Effector CD8-positive, alpha-beta T cell (primary cell): Measurements from ENCODE around the gene RBMS2.
"Not testable (repeated sequence)": the region's sequence is repeated elsewhere in the genome, so short reads cannot be mapped to it uniquely, and the experiment has no call there.

Source experiments
- DNase-seq: peaks from one replicate; lab custom pipeline; 2025; lab: John Stamatoyannopoulos, UW

RBMS2 gene

GRCh38 chr12:56517854-56518253, 3.8 kb upstream of the RBMS2 start:
- DNase-seq, result no peak

GRCh38 chr12:56518570-56518969, 3.0 kb upstream of the RBMS2 start:
- DNase-seq, result no peak

GRCh38 chr12:56520048-56520447, 1.6 kb upstream of the RBMS2 start:
- no peak for DNase-seq

GRCh38 chr12:56520506-56520905, 1.1 kb upstream of the RBMS2 start:
- no peak for DNase-seq

GRCh38 chr12:56521209-56521589, 421 bp upstream of the RBMS2 start:
- DNase-seq, result no peak

GRCh38 chr12:56522411-56523193, 982 bp downstream of the RBMS2 start:
- no peak for DNase-seq

- DNase-seq, result no peak
Observed at GRCh38 chr12:56528846-56529245, 7.2 kb downstream of the RBMS2 start.

- no peak for DNase-seq
Observed at GRCh38 chr12:56529656-56530055, 8.0 kb downstream of the RBMS2 start.

GRCh38 chr12:56530390-56531055, 8.9 kb downstream of the RBMS2 start:
- no peak for DNase-seq

- DNase-seq, result no peak
Observed at GRCh38 chr12:56537546-56537945, 15.9 kb downstream of the RBMS2 start.

- DNase-seq, result no peak
Observed at GRCh38 chr12:56541631-56542030, 20.0 kb downstream of the RBMS2 start.

- DNase-seq, result no peak
Observed at GRCh38 chr12:56542164-56542563, 20.5 kb downstream of the RBMS2 start.

GRCh38 chr12:56545023-56545604, 23.5 kb downstream of the RBMS2 start:
- no peak for DNase-seq

- DNase-seq, result no peak
Observed at GRCh38 chr12:56546680-56547079, 25.1 kb downstream of the RBMS2 start.

- no peak for DNase-seq
Observed at GRCh38 chr12:56551070-56551469, 29.4 kb downstream of the RBMS2 start.

GRCh38 chr12:56565510-56566101, 44.0 kb downstream of the RBMS2 start:
- DNase-seq, result no peak

GRCh38 chr12:56568146-56568545, 46.5 kb downstream of the RBMS2 start:
- DNase-seq, result no peak

- DNase-seq, result no peak
Observed at GRCh38 chr12:56571121-56571520, 49.5 kb downstream of the RBMS2 start.

GRCh38 chr12:56572288-56572687, 50.7 kb downstream of the RBMS2 start:
- no peak for DNase-seq

GRCh38 chr12:56574210-56574609, 52.6 kb downstream of the RBMS2 start:
- DNase-seq, result no peak

- DNase-seq, result not testable (repeated sequence)
Observed at GRCh38 chr12:56577248-56577647, 55.6 kb downstream of the RBMS2 start.

- DNase-seq, result no peak
Observed at GRCh38 chr12:56578983-56579546, 57.4 kb downstream of the RBMS2 start.
